DND-41 (cell line): Measurements from ENCODE around the gene RMC1.

ENCODE experiments used
- EZH2 ChIP-seq: IDR thresholded peaks from 3 replicates; pipeline ENCODE4 v1.6.1; 2012; ENCODE audit warnings: borderline replicate concordance, low read depth, mild to moderate bottlenecking, moderate library complexity, low read length, inconsistent platforms; ENCODE audit not compliant: severe bottlenecking
- TF ChIP-seq, protein P1 (sequence below): IDR thresholded peaks from 2 replicates; pipeline ENCODE4 v1.5.1; 2012; ENCODE audit warnings: borderline replicate concordance, low read length, moderate library complexity, mild to moderate bottlenecking; ENCODE audit not compliant: poor library complexity, severe bottlenecking; ENCODE audit errors: extremely low read depth

DNA sequence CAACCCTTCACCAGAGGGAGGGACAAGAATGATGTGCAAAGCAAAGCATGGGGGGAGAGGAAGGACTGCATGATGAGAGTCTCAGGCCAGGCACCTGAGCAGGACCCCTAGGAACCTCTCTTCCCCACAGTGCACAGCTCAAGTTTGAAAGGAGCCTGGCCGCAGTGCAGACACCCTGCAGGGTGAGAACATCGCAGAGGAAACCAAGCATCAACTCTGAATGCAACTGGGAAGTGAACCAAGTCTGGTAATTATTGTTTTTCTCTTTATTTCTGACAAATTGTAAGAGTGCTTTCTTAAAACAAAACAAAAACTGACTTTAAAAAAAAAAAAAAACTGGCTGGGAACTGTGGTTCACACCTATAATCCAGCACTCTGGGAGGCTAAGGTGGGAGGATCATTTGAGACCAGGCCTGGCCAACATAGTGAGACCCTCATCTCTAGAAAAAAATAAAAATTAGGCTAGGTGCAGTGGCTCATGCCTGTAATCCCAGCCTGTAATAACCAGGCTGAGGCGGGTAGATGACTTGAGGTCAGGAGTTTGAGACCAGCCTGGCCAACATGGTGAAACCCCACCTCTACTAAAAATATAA, 67.7 kb downstream of the RMC1 start:
- TF ChIP-seq, protein P1, sequence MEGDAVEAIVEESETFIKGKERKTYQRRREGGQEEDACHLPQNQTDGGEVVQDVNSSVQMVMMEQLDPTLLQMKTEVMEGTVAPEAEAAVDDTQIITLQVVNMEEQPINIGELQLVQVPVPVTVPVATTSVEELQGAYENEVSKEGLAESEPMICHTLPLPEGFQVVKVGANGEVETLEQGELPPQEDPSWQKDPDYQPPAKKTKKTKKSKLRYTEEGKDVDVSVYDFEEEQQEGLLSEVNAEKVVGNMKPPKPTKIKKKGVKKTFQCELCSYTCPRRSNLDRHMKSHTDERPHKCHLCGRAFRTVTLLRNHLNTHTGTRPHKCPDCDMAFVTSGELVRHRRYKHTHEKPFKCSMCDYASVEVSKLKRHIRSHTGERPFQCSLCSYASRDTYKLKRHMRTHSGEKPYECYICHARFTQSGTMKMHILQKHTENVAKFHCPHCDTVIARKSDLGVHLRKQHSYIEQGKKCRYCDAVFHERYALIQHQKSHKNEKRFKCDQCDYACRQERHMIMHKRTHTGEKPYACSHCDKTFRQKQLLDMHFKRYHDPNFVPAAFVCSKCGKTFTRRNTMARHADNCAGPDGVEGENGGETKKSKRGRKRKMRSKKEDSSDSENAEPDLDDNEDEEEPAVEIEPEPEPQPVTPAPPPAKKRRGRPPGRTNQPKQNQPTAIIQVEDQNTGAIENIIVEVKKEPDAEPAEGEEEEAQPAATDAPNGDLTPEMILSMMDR: no peak
- TF ChIP-seq EZH2: no peak
